SW480 (cell line): ENCODE results near the gene POLR2J2.
"Not testable (repeated sequence)": the region's sequence is repeated elsewhere in the genome, so short reads cannot be mapped to it uniquely, and the experiment has no call there.

Experiments
- DNase-seq: peaks from one replicate; pipeline ENCODE4 v3.0.0-alpha.2; 2016; ENCODE audit warnings: low spot score

POLR2J2 gene

GRCh38 chr7:102671956-102672307 is 469 bp upstream of the POLR2J2 start:
- not testable (repeated sequence) for DNase-seq

- DNase-seq: not testable (repeated sequence)
These were observed 3.9 kb downstream of the POLR2J2 start for GRCh38 chr7:102667523-102667922.

- not testable (repeated sequence) for DNase-seq
These were observed 4.6 kb downstream of the POLR2J2 start for GRCh38 chr7:102666850-102667249.

- DNase-seq: not testable (repeated sequence)
These were observed 6.7 kb downstream of the POLR2J2 start for GRCh38 chr7:102664765-102665164.

GRCh38 chr7:102649924-102650323 is 21.5 kb downstream of the POLR2J2 start, which contains the start of gene SPDYE2B:
Gene SPDYE2B, plus strand, starts transcription at chr7:102650319. Its CDS starts 2,030 bp downstream, at chr7:102652349.
- DNase-seq: not testable (repeated sequence)

GRCh38 chr7:102647813-102648212 is 23.6 kb downstream of the POLR2J2 start:
- DNase-seq: not testable (repeated sequence)

- not testable (repeated sequence) for DNase-seq
These were observed 28.1 kb downstream of the POLR2J2 start for GRCh38 chr7:102643404-102643803.

- not testable (repeated sequence) for DNase-seq
These were observed 28.8 kb downstream of the POLR2J2 start, which contains the start of gene UPK3BL1 for GRCh38 chr7:102642691-102643090. Gene UPK3BL1, minus strand, starts transcription at chr7:102642791. Its CDS starts 50 bp downstream, at chr7:102642741.

GRCh38 chr7:102638848-102639247 is 32.6 kb downstream of the POLR2J2 start:
- DNase-seq: not testable (repeated sequence)

- not testable (repeated sequence) for DNase-seq
These were observed 34.5 kb downstream of the POLR2J2 start for GRCh38 chr7:102636956-102637355.

- DNase-seq: not testable (repeated sequence)
These were observed 36.1 kb downstream of the POLR2J2 start for GRCh38 chr7:102635354-102635753.

- not testable (repeated sequence) for DNase-seq
These were observed 37.2 kb downstream of the POLR2J2 start for GRCh38 chr7:102634299-102634698.

- DNase-seq: not testable (repeated sequence)
These were observed 40.8 kb downstream of the POLR2J2 start for GRCh38 chr7:102630622-102631021.

- DNase-seq: not testable (repeated sequence)
These were observed 44.1 kb downstream of the POLR2J2 start for GRCh38 chr7:102627271-102627904.

GRCh38 chr7:102618122-102618521 is 53.3 kb downstream of the POLR2J2 start:
- DNase-seq: not testable (repeated sequence)

- DNase-seq: not testable (repeated sequence)
These were observed 54.8 kb downstream of the POLR2J2 start, which contains the start of gene RASA4 for GRCh38 chr7:102616507-102617125. Gene RASA4, minus strand, starts transcription at chr7:102616756. Its CDS starts 67 bp downstream, at chr7:102616689.
